MM.1S (cell line): ENCODE data around the gene ZFPM1.

Source experiments
- DNase-seq: peaks from one replicate; pipeline ENCODE4 v3.0.0-alpha.2; 2015
- H2AFZ ChIP-seq: fragments of 300-600 bp; sonication (generic); 2 replicates; pipeline ENCODE4 v1.6.0; 2016; ENCODE audit warnings: antibody characterized with exemption, low read length
- H3F3A ChIP-seq: fragments of 300-600 bp; sonication (generic); 2 replicates; pipeline ENCODE4 v1.6.1; 2016; ENCODE audit warnings: mild to moderate bottlenecking, antibody characterized with exemption, low read length, moderate library complexity, mixed read lengths; ENCODE audit not compliant: insufficient read depth
- H3K27ac ChIP-seq: fragments of 300-600 bp; sonication (generic); 2 replicates; pipeline ENCODE4 v1.5.1; 2016; ENCODE audit warnings: mild to moderate bottlenecking, low read length
- H3K27me3 ChIP-seq: fragments of 300-600 bp; sonication (generic); replicated peaks from 2 replicates; pipeline ENCODE4 v1.6.0; 2016; ENCODE audit warnings: low read length; ENCODE audit not compliant: insufficient read depth
- H3K36me3 ChIP-seq: fragments of 300-600 bp; sonication (generic); replicated peaks from 2 replicates; pipeline ENCODE4 v1.6.1; 2016; ENCODE audit warnings: mild to moderate bottlenecking, low read length, mixed read lengths; ENCODE audit not compliant: insufficient read depth
- H3K4me1 ChIP-seq: fragments of 300-600 bp; sonication (generic); 2 replicates; pipeline ENCODE4 v1.6.1; 2016; ENCODE audit warnings: low read length, mixed read lengths
- H3K4me2 ChIP-seq: fragments of 300-600 bp; sonication (generic); 2 replicates; pipeline ENCODE4 v1.6.0; 2016; ENCODE audit warnings: low read depth, low read length
- H3K4me3 ChIP-seq: fragments of 300-600 bp; sonication (generic); 2 replicates; pipeline ENCODE4 v1.5.1; 2016; ENCODE audit warnings: low read length, mixed read lengths
- H3K79me2 ChIP-seq: fragments of 300-600 bp; sonication (generic); 2 replicates; pipeline ENCODE4 v1.6.1; 2016; ENCODE audit warnings: mixed run types, low read length, mixed read lengths
- H3K9ac ChIP-seq: fragments of 300-600 bp; sonication (generic); 2 replicates; pipeline ENCODE4 v1.6.1; 2016; ENCODE audit warnings: low read length, mixed read lengths
- H3K9me2 ChIP-seq: fragments of 300-600 bp; sonication (generic); replicated peaks from 2 replicates; pipeline ENCODE4 v1.6.1; 2016; ENCODE audit warnings: mild to moderate bottlenecking, low read length, mixed read lengths; ENCODE audit not compliant: insufficient read depth
- H3K9me3 ChIP-seq: fragments of 300-600 bp; sonication (generic); replicated peaks from 2 replicates; pipeline ENCODE4 v1.6.1; 2016; ENCODE audit warnings: mild to moderate bottlenecking, low read length, mixed read lengths; ENCODE audit not compliant: insufficient read depth
- H4K20me1 ChIP-seq: fragments of 300-600 bp; sonication (generic); 2 replicates; pipeline ENCODE4 v1.6.1; 2016; ENCODE audit warnings: mild to moderate bottlenecking, low read length, moderate library complexity, mixed read lengths; ENCODE audit not compliant: insufficient read depth
- EZH2 ChIP-seq: fragments of 300-600 bp; sonication (generic); optimal IDR thresholded peaks from 2 replicates; pipeline ENCODE3; 2017; ENCODE audit warnings: low read depth, mild to moderate bottlenecking, antibody characterized with exemption, low read length, mixed read lengths
- EZH2phosphoT487 ChIP-seq: fragments of 300-600 bp; sonication (generic); IDR thresholded peaks from 2 replicates; pipeline ENCODE4 v1.6.1; 2018; ENCODE audit warnings: antibody characterized with exemption, low read length
- TF ChIP-seq, protein P1 (sequence below): fragments of 300-600 bp; sonication (generic); IDR thresholded peaks from 2 replicates; pipeline ENCODE4 v1.5.1; 2016; ENCODE audit warnings: antibody characterized with exemption, low read length, mixed read lengths

Gene ZFPM1

DNA sequence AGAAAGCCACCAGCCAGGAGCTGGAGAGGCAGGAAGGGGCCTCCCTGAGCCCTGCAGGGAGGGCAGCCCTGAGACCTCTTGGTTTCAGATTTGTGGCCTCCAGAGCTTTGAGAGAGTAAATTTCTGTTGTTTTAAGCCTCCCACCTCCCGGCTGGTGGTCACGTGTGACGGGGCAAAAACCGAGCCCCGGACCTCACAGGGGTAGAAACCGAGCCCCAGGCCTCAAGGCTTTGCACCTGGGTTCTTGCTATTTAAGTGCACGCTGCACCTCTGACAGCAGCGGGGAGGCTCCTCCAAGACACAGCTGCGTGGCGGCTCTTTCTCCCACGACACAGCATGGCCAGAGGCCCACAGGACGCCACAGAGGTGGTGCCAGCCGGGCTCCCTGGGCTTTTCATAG, 99.7 kb downstream of the ZFPM1 start:
- H3K4me3 ChIP-seq: peak overlapping the region; percentile 58
- DNase-seq: peak; percentile 87
- peak overlapping the region; percentile 73 for H3K9ac ChIP-seq
- no peaks in the 10 kb centered on the region for H3K36me3 ChIP-seq
- H3K27me3 ChIP-seq: no peaks in the 10 kb centered on the region
- H3K27ac ChIP-seq: peak overlapping the region; percentile 99
- peak overlapping the region; percentile 87 for H3K4me2 ChIP-seq
- no peaks in the 10 kb centered on the region for H3K9me3 ChIP-seq
- peaks cover 37% of the 10 kb centered on the region for H3K4me1 ChIP-seq
- peak overlapping the region; percentile 75; the same call in 1 of the 2 replicates for H2AFZ ChIP-seq
- peaks cover 37% of the 10 kb centered on the region for H3F3A ChIP-seq
- TF ChIP-seq EZH2phosphoT487: no peak
- TF ChIP-seq, protein P1, sequence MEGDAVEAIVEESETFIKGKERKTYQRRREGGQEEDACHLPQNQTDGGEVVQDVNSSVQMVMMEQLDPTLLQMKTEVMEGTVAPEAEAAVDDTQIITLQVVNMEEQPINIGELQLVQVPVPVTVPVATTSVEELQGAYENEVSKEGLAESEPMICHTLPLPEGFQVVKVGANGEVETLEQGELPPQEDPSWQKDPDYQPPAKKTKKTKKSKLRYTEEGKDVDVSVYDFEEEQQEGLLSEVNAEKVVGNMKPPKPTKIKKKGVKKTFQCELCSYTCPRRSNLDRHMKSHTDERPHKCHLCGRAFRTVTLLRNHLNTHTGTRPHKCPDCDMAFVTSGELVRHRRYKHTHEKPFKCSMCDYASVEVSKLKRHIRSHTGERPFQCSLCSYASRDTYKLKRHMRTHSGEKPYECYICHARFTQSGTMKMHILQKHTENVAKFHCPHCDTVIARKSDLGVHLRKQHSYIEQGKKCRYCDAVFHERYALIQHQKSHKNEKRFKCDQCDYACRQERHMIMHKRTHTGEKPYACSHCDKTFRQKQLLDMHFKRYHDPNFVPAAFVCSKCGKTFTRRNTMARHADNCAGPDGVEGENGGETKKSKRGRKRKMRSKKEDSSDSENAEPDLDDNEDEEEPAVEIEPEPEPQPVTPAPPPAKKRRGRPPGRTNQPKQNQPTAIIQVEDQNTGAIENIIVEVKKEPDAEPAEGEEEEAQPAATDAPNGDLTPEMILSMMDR: no peak
- no peaks in the 10 kb centered on the region for H4K20me1 ChIP-seq
- H3K79me2 ChIP-seq: no peaks in the 10 kb centered on the region
- H3K9me2 ChIP-seq: no peaks in the 10 kb centered on the region

DNA sequence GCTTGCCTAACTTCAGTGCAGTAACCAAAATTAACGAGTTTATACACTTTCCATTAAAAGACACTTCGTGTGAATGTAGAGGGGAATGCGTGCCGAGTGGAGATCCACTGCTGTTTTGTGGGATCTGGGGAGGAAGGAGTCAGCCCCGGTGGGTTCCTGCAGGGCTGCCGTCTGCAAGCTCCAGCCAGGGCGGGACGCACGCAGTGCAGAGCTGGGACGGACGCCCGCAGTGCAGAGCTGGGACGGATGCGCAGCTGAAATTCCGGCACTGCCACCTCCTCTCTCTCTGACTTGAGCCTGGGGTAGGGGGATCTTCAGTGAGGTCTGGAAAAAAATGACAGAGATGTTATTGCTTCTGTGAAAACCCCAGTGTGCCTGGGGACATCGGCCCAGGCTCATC, 100.7 kb downstream of the ZFPM1 start:
- TF ChIP-seq EZH2phosphoT487 (no peak), EZH2 (no peak)
- TF ChIP-seq, protein P1: no peak

DNA sequence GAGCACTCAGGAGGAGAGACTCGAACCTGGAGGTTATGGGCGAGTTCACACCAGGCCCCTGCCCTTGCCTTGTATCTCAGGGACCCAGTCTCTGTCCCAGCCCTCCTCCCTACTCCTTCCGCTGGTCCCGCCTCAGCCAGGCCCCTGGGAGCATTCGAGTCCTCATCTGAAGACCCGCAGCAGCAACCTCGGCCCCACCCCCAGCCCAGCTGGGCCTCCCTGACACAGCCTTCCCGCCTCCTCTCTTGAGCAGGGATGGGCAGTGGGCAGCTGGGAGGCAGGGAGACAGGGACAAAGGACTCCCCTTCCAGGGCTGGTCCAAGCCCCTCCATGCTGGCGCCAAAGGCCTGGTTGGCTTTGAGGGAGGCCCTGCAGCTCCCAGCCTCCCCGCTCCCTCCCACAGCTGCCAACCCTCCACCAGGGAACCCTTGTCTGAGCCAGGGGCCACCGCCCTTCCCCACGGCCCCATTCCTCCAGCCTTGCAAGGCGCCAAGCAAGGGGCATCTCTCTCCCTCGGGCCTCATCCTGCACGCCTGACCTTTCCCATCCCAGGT, 101.7 kb downstream of the ZFPM1 start:
- no peaks in the 10 kb centered on the region for H3K36me3 ChIP-seq
- H4K20me1 ChIP-seq: no peaks in the 10 kb centered on the region
- peaks cover 37% of the 10 kb centered on the region for H3K4me1 ChIP-seq
- peaks cover 39% of the 10 kb centered on the region for H3F3A ChIP-seq
- H3K9me2 ChIP-seq: no peaks in the 10 kb centered on the region
- H3K9ac ChIP-seq: no peak overlapping the region
- no peak overlapping the region for H3K4me3 ChIP-seq
- H3K79me2 ChIP-seq: no peaks in the 10 kb centered on the region
- no peak for DNase-seq
- H3K4me2 ChIP-seq: no peak overlapping the region
- TF ChIP-seq, protein P1: no peak
- TF ChIP-seq EZH2phosphoT487: no peak
- TF ChIP-seq EZH2: no peak
- peak overlapping the region; percentile 99; the same call in 1 of the 2 replicates for H3K27ac ChIP-seq
- H2AFZ ChIP-seq: no peak overlapping the region
- no peaks in the 10 kb centered on the region for H3K27me3 ChIP-seq
- H3K9me3 ChIP-seq: no peaks in the 10 kb centered on the region

More for the DNA sequence above, 100.7 kb downstream of the ZFPM1 start:
- no peaks in the 10 kb centered on the region for H3K9me3 ChIP-seq
- H3K27ac ChIP-seq: peak overlapping the region; percentile 99; the same call in 1 of the 2 replicates
- H3K27me3 ChIP-seq: no peaks in the 10 kb centered on the region
- H3F3A ChIP-seq: peaks cover 39% of the 10 kb centered on the region
- no peaks in the 10 kb centered on the region for H3K36me3 ChIP-seq
- DNase-seq: no peak
- no peak overlapping the region for H2AFZ ChIP-seq
- H3K4me3 ChIP-seq: no peak overlapping the region
- no peaks in the 10 kb centered on the region for H4K20me1 ChIP-seq
- H3K9me2 ChIP-seq: no peaks in the 10 kb centered on the region
- H3K4me1 ChIP-seq: peaks cover 37% of the 10 kb centered on the region
- peak overlapping the region; percentile 54; the same call in 1 of the 2 replicates for H3K4me2 ChIP-seq
- H3K79me2 ChIP-seq: no peaks in the 10 kb centered on the region
- H3K9ac ChIP-seq: peak overlapping the region; percentile 73; the same call in 1 of the 2 replicates
